OCI-LY1 (cell line): Measurements from ENCODE around the gene PAGR1.

Experiments
- CTCF ChIP-seq: fragments of 200-600 bp; sonication (generic), shearing (Covaris generic); IDR thresholded peaks from 2 replicates; pipeline ENCODE4 v1.5.1; 2017; ENCODE audit warnings: mild to moderate bottlenecking, antibody characterized with exemption, low read length, moderate library complexity, mixed read lengths
- EZH2 ChIP-seq: fragments of 200-600 bp; sonication (generic), shearing (Covaris generic); IDR thresholded peaks from 2 replicates; pipeline ENCODE4 v1.8.0; 2017; ENCODE audit warnings: borderline replicate concordance, mixed run types, mild to moderate bottlenecking, antibody characterized with exemption, low read length, moderate library complexity, mixed read lengths

- TF ChIP-seq CTCF (peak; percentile 65), EZH2 (no peak)
Observed at GRCh38 chr16:29807426-29808218, 8.3 kb upstream of the PAGR1 start.
